Kidney (tissue), 14 donors: Measurements from ENCODE around the gene JAKMIP1. TPM values are rescaled to one million over a fixed set of nuclear protein-coding genes. Genes with fewer than 3 reads are reported as not detected.

Source experiments
- DNase-seq, 5 donors: peaks; one replicate each; pipeline ENCODE4 v3.0.0-alpha.2; 2013 to 2020
- FAIRE-seq: peaks from 2 replicates; lab custom pipeline; 2012; peaks lifted over from hg19 to GRCh38; lab: Jason Lieb, UNC
- H3K27ac ChIP-seq, 2 donors: one replicate each; pipeline ENCODE4 v1.7.0; 2013; ENCODE audit warnings: low read depth in 2 of 2, low read length in 2 of 2, inconsistent platforms in 1 of 2
- H3K27me3 ChIP-seq: one replicate; pipeline ENCODE4 v1.7.1; 2013; ENCODE audit warnings: low read length, inconsistent platforms; ENCODE audit not compliant: control insufficient read depth, insufficient read depth
- H3K36me3 ChIP-seq, 3 donors: one replicate each; pipeline versions ENCODE4 v1.7.0 to v1.7.1; 2013; ENCODE audit warnings: low read length in 3 of 3, control low read depth in 1 of 3, inconsistent platforms in 1 of 3; ENCODE audit not compliant: insufficient read depth in 3 of 3, control insufficient read depth in 2 of 3
- H3K4me1 ChIP-seq, 3 donors: one replicate each; pipeline versions ENCODE4 v1.7.0 to v1.7.1; 2013; ENCODE audit warnings: low read length in 3 of 3, inconsistent platforms in 1 of 3, low read depth in 1 of 3; ENCODE audit not compliant: control insufficient read depth in 2 of 3, insufficient read depth in 2 of 3
- H3K4me3 ChIP-seq, 3 donors: one replicate each; pipeline versions ENCODE4 v1.7.0 to v1.8.1; 2013; ENCODE audit warnings: low read length in 3 of 3, control low read depth in 1 of 3, inconsistent platforms in 1 of 3
- H3K9ac ChIP-seq, 3 donors: one replicate each; pipeline versions ENCODE4 v1.7.0 to v1.7.1; 2013; ENCODE audit warnings: low read length in 3 of 3, control low read depth in 1 of 3, inconsistent platforms in 1 of 3
- H3K9me3 ChIP-seq, 3 donors: one replicate each; pipeline versions ENCODE4 v1.7.0 to v1.7.1; 2013; ENCODE audit warnings: low read length in 3 of 3, control low read depth in 1 of 3, inconsistent platforms in 1 of 3; ENCODE audit not compliant: control insufficient read depth in 2 of 3, insufficient read depth in 1 of 3
- intact Hi-C: fragments of 100-400 bp; cut with DNase I; formaldehyde crosslinking; loops from one replicate; pipeline ENCODE4 v1.11.1; 2022
- polyA plus RNA-seq: library from polyadenylated mRNA; stranded (reverse); fragments of 350-450 nt; fragmentation: Illumina TruSeq; extraction: RNeasy Lipid Tissue Mini Kit (QIAGEN cat#74804); gene quantifications from one replicate; pipeline ENCODE4 v1.2.3, GENCODE V29; 2014; ENCODE audit warnings: low read depth, low replicate concordance; ENCODE audit not compliant: insufficient read depth
- total RNA-seq: library from RNA; stranded (reverse); fragmentation: NEBNext Ultra II Directional; extraction: Animal tissue kit (Norgen Biotek cat#: 25700); gene quantifications from one replicate; pipeline ENCODE4 v1.2.1, GENCODE V29; 2021
- TF ChIP-seq, protein P1 (sequence below): IDR thresholded peaks from 3 replicates; pipeline ENCODE4 v1.5.1; 2012; ENCODE audit warnings: mild to moderate bottlenecking, moderate library complexity, borderline replicate concordance; ENCODE audit not compliant: insufficient read depth; ENCODE audit errors: extremely low read depth
- donor health status: control.
- donor health status: control.
- donor health status: control.
- donor health status: control.
- donor health status: control.
- donor health status: DM: yes; HTN: yes; CAD: no.
- donor health status: Normal renal cell carcinoma (clear cell type).

The JAKMIP1 gene
- total and polyA plus RNA-seq, 2 donors from 2014 or later: 0.69 TPM; not detected in 1

DNA sequence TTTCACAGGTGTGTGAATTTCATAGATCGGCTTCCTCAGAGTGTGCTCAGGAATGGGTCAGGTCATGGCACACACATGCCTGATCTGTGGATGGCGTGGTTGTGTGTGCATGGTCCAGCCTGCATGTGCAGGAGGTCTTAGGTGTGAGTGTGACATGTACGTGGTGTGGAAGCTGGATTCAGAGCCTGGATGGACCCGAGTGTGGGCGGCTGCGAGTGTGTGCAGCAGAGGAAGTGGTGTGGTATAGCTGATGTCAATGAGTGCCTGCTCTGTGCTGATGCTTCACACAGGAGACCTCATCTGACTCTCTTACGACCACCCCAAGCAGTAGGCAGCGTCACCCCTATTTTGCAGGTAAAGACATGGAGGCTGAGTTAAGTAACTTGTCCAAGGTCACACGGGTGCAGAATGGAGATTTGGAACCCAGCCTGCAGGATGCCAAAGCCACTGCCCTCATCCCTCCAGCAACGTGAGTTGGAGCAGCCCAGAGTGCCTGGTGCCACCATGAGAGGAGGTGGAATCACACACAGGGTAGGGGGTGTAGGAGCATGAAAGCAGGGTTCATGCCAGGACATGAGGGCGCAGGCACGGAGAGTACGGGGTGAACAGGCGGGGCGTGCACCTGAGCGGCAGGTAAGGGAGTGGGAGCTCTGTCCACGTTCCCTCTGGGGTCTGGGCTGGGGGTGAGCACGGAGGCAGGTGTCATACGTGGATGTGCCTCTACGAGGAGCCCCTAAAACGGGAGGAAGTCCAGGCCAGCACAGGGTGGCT, 157.9 kb downstream of the JAKMIP1 start:
- H3K27me3 ChIP-seq: no peaks in the 10 kb centered on the region
- intact Hi-C loops: no loop called here
- no peaks in the 10 kb centered on the region for H3K36me3 ChIP-seq
- H3K4me1 ChIP-seq: no peaks in the 10 kb centered on the region
- no peak overlapping the region for H3K9ac ChIP-seq
- no peak overlapping the region for H3K4me3 ChIP-seq
- no peaks in the 10 kb centered on the region for H3K9me3 ChIP-seq
- DNase-seq (peak in 1 of 5 donors; percentile 11), FAIRE-seq (no peak)
- TF ChIP-seq, protein P1, sequence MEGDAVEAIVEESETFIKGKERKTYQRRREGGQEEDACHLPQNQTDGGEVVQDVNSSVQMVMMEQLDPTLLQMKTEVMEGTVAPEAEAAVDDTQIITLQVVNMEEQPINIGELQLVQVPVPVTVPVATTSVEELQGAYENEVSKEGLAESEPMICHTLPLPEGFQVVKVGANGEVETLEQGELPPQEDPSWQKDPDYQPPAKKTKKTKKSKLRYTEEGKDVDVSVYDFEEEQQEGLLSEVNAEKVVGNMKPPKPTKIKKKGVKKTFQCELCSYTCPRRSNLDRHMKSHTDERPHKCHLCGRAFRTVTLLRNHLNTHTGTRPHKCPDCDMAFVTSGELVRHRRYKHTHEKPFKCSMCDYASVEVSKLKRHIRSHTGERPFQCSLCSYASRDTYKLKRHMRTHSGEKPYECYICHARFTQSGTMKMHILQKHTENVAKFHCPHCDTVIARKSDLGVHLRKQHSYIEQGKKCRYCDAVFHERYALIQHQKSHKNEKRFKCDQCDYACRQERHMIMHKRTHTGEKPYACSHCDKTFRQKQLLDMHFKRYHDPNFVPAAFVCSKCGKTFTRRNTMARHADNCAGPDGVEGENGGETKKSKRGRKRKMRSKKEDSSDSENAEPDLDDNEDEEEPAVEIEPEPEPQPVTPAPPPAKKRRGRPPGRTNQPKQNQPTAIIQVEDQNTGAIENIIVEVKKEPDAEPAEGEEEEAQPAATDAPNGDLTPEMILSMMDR: no peak
- H3K27ac ChIP-seq: no peak overlapping the region

DNA sequence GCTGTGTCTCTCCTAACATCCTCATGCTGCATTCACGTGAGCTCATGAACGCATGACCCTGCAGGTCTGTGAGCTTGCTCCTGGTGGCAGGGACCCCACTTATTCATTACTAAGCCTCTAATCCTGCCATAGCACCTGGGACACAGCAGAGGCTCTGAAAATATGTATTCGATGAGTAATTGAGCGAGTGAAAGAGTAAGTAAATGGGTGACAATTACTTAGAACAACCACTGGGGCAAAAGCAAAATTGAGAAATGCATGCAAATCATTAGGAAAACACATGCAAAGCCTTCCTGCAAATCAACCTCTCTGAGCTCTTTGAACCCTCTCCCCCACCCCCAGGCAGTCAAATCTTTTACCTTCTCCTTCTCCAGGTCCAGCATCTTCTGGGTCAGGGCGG, 158.5 kb downstream of the JAKMIP1 start:
- intact Hi-C loops: no loop called here
- no peaks in the 10 kb centered on the region for H3K4me1 ChIP-seq
- H3K36me3 ChIP-seq: no peaks in the 10 kb centered on the region
- no peak overlapping the region for H3K27ac ChIP-seq
- no peak overlapping the region for H3K9ac ChIP-seq
- DNase-seq: peak in 1 of 5 donors; percentile 7
- TF ChIP-seq, protein P1: no peak
- FAIRE-seq: no peak
- H3K4me3 ChIP-seq: no peak overlapping the region
- no peaks in the 10 kb centered on the region for H3K27me3 ChIP-seq
- no peaks in the 10 kb centered on the region for H3K9me3 ChIP-seq

DNA sequence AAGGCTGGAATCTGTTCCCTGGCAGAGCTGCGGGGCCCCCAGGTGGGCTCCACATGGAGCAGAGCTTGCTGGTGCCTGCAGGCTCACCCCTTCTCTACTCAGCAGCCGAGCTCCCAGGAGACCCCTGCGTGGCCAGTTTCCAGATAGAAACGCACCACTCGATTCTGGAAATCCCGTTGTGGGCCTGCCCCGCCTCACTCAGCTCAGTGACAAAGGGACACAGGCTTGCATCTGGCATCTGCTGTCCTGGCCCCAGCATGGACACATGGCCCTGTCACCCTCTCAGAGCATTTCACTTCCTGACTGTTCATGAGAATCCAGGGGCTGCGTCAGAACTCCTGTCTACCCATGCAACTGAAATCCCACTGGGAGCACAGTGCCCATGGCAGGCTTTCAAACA, 161.6 kb downstream of the JAKMIP1 start:
- Histone ChIP-seq H3K4me1 (peaks cover 0 to 1% (median 0%) of the 10 kb centered on the region in 3 donors), H3K9ac (no peak overlapping the region), H3K36me3 (no peaks in the 10 kb centered on the region), H3K4me3 (no peak overlapping the region), H3K9me3 (no peaks in the 10 kb centered on the region), H3K27ac (no peak overlapping the region), H3K27me3 (no peaks in the 10 kb centered on the region)
- intact Hi-C loops: no loop called here
- DNase-seq (peak in 1 of 5 donors; percentile 46), FAIRE-seq (no peak)
- TF ChIP-seq, protein P1: no peak
